ENCODE data around the gene YEATS4. TPM values are rescaled to one million over a fixed set of nuclear protein-coding genes. Genes with fewer than 3 reads are reported as not detected.

Gene YEATS4
- total RNA-seq, 1 experiment from 2014 or later = 42.6 TPM

DNA sequence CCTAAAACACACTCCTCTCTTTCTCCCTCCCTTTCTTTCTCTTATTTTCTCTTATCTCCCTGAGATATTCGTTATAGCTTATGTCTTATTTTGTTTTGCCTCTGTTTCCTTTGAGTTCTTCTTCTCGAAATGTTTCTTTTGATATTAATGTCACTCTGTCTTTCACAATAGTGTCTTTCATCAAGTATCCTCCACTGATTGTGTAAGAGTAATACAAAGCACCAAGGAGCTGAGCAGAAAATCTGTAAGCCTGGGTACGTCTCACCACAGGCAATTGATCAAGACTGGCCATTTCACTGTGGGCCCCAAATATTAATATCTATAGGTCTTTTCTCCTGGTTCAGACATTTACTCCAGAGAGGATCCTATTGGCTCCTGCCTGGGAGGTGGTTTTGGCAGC lies 16.2 kb upstream of the YEATS4 start:
- peaks cover 6% of the 10 kb centered on the region for H3K36me3 Mint-ChIP-seq (ENCODE audit: insufficient read depth, unreplicated experiment)
- CTCF ChIA-PET = interaction anchor here (0.5 to 1.2 kb wide), 2 partner anchors 14 to 52 kb away, joined by 3 read pairs; no protein-coding TSS in a partner anchor
- Histone ChIP-seq H3K9me3 (no peaks in the 10 kb centered on the region), H3K4me1 (peaks cover 69% of the 10 kb centered on the region), H3K4me3 (ENCODE audit: low read depth, low read length) (no peak overlapping the region), H3K36me3 (ENCODE audit: control insufficient read depth, insufficient read depth, low read length) (no peaks in the 10 kb centered on the region), H3K27me3 (replicated peaks; ENCODE audit: control insufficient read depth, insufficient read depth, low read length) (no peaks in the 10 kb centered on the region)
- no peaks in the 10 kb centered on the region for H3K27me3 Mint-ChIP-seq (ENCODE audit: insufficient read depth, unreplicated experiment)
- no TSS peak for BruUV-seq (replicated peaks)
- no peak overlapping the region for H3K27ac Mint-ChIP-seq (ENCODE audit: unreplicated experiment)
- peaks cover 27% of the 10 kb centered on the region for H3K4me1 Mint-ChIP-seq (ENCODE audit: low read depth, unreplicated experiment)
- DNase-seq = no peak
- H3K4me3 Mint-ChIP-seq (ENCODE audit: unreplicated experiment) = no peak overlapping the region
- intact Hi-C loops (cut with micrococcal nuclease; ENCODE audit: unreplicated experiment) = no loop called here
- POLR2A ChIA-PET = interaction anchor here (1.1 kb wide), 1 partner anchor 10 kb away, joined by 3 read pairs; no protein-coding TSS in a partner anchor
- no peaks in the 10 kb centered on the region for H3K9me3 Mint-ChIP-seq (ENCODE audit: unreplicated experiment)
- TF ChIP-seq CTCF (IDR thresholded peaks at IDR 0.05; ENCODE audit: insufficient read depth in 1 of 2, low read depth in 1 of 2, low read length in 1 of 2, severe bottlenecking in 1 of 2, unreplicated experiment in 1 of 2) = no peak

DNA sequence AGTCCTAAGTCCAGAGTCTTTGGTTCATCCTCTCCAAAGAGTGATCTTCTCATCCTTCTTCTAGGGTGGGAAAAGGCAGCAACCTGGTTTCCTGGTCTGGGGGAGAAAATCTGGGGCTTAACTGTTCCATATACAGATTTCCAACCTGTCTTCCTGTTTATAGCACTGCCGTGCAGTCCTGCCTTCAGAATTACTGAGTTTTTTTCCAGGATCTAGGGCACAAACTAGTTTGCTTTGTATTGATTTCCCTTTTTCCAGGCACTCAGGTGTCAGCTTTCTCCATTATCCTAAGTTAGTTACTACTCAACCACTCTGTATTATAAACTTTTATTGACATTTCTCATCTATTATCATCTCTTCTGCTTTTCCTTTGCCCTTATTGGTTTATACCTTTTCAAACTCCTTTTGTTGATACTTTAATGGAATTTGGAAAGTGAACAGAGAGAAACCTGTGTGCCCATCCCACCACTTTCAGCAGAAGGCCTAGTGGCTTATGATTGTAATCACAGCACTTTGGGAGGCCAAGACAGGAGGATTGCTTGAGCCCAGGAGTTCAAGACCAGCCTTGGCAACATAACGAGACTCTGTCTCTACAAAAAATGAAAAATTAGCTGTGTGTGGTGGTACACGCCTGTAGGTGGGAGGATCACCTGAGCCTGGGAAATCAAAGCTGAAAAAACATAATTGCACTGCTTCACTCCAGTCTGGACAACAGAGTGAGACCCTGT lies 15.5 kb upstream of the YEATS4 start:
- no peak for TF ChIP-seq CTCF (IDR thresholded peaks at IDR 0.05; ENCODE audit: insufficient read depth in 1 of 2, low read depth in 1 of 2, low read length in 1 of 2, severe bottlenecking in 1 of 2, unreplicated experiment in 1 of 2)

DNA sequence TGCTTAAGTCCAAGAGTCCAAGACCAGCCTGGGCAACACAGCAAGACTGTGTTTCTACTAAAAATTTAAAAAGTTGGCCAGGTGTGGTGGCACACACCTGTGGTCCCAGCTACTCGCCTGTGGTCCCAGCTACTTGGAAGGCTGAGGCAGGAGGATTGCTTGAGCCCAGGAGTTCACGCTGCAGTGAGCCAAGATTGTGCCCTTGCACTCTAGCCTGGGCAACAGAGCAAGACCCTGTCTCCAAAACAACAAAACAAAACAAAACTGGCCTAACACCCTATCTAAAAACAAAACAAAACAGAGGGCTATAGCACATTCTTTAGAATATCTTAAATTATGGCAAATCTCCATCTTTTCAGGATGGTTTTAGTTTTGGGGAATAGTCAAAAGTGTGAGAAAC lies 14.5 kb upstream of the YEATS4 start:
- CTCF ChIA-PET = no interaction called here
- no TSS peak for BruUV-seq (replicated peaks)
- no peak overlapping the region for H3K27ac Mint-ChIP-seq (ENCODE audit: unreplicated experiment)

More for the DNA sequence above, 15.5 kb upstream of the YEATS4 start:
- H3K4me3 ChIP-seq (ENCODE audit: low read depth, low read length) = no peak overlapping the region
- H3K4me1 Mint-ChIP-seq (ENCODE audit: low read depth, unreplicated experiment) = peaks cover 29% of the 10 kb centered on the region
- no peak overlapping the region for H3K27ac Mint-ChIP-seq (ENCODE audit: unreplicated experiment)
- H3K4me3 Mint-ChIP-seq (ENCODE audit: unreplicated experiment) = no peak overlapping the region
- peaks cover 6% of the 10 kb centered on the region for H3K36me3 Mint-ChIP-seq (ENCODE audit: insufficient read depth, unreplicated experiment)
- H3K9me3 Mint-ChIP-seq (ENCODE audit: unreplicated experiment) = no peaks in the 10 kb centered on the region
- no peak for DNase-seq
- ChIA-PET CTCF (interaction anchor here (1.2 kb wide), 1 partner anchor 53 kb away, joined by 3 read pairs; no protein-coding TSS in a partner anchor), POLR2A (interaction anchor here (1.1 kb wide), 1 partner anchor 11 kb away, joined by 3 read pairs; no protein-coding TSS in a partner anchor)
- no peaks in the 10 kb centered on the region for H3K36me3 ChIP-seq (ENCODE audit: control insufficient read depth, insufficient read depth, low read length)
- BruUV-seq (replicated peaks) = no TSS peak
- H3K27me3 Mint-ChIP-seq (ENCODE audit: insufficient read depth, unreplicated experiment) = no peaks in the 10 kb centered on the region
- intact Hi-C loops (cut with micrococcal nuclease; ENCODE audit: unreplicated experiment) = no loop called here
- H3K27me3 ChIP-seq (replicated peaks; ENCODE audit: control insufficient read depth, insufficient read depth, low read length) = no peaks in the 10 kb centered on the region
- H3K4me1 ChIP-seq = peaks cover 65% of the 10 kb centered on the region
- no peaks in the 10 kb centered on the region for H3K9me3 ChIP-seq

More for the DNA sequence above, 14.5 kb upstream of the YEATS4 start:
- POLR2A ChIA-PET = no interaction called here
- peaks cover 27% of the 10 kb centered on the region for H3K4me1 Mint-ChIP-seq (ENCODE audit: low read depth, unreplicated experiment)
- peaks cover 6% of the 10 kb centered on the region for H3K36me3 Mint-ChIP-seq (ENCODE audit: insufficient read depth, unreplicated experiment)
- Histone ChIP-seq H3K4me3 (ENCODE audit: low read depth, low read length) (no peak overlapping the region), H3K36me3 (ENCODE audit: control insufficient read depth, insufficient read depth, low read length) (no peaks in the 10 kb centered on the region), H3K9me3 (no peaks in the 10 kb centered on the region), H3K27me3 (replicated peaks; ENCODE audit: control insufficient read depth, insufficient read depth, low read length) (no peaks in the 10 kb centered on the region), H3K4me1 (peaks cover 60% of the 10 kb centered on the region)
- no peaks in the 10 kb centered on the region for H3K9me3 Mint-ChIP-seq (ENCODE audit: unreplicated experiment)
- no peak for TF ChIP-seq CTCF (IDR thresholded peaks at IDR 0.05; ENCODE audit: insufficient read depth in 1 of 2, low read depth in 1 of 2, low read length in 1 of 2, severe bottlenecking in 1 of 2, unreplicated experiment in 1 of 2)
- H3K27me3 Mint-ChIP-seq (ENCODE audit: insufficient read depth, unreplicated experiment) = no peaks in the 10 kb centered on the region
- intact Hi-C loops (cut with micrococcal nuclease; ENCODE audit: unreplicated experiment) = no loop called here
- no peak for DNase-seq
- H3K4me3 Mint-ChIP-seq (ENCODE audit: unreplicated experiment) = no peak overlapping the region

All from Caco-2 (cell line).